Left lung (tissue), 10 donors: ENCODE results near the gene MSGN1. TPM values are rescaled to one million over a fixed set of nuclear protein-coding genes. Genes with fewer than 3 reads are reported as not detected.
A peak's percentile ranks its signal among the peaks of the same experiment; 100 is the strongest.

ENCODE experiments used
- ATAC-seq: fragments of 200-7000 bp; cut with Tn5 transposase; one replicate; pipeline ENCODE4 v1.9.1; 2020; ENCODE audit warnings: moderate library complexity
- DNase-seq, 4 donors: peaks; one replicate each; pipeline ENCODE4 v3.0.0-alpha.2; 2013 to 2020
- H3K27ac ChIP-seq, 2 donors: fragments of 200-600 bp; sonication (generic) in 1 of 2; one replicate each; pipeline versions ENCODE4 v1.5.0 to v1.8.0; 2020 to 2021
- H3K27me3 ChIP-seq, 2 donors: fragments of 200-600 bp; sonication (generic) in 1 of 2; one replicate each; pipeline versions ENCODE4 v1.5.0 to v1.8.0; 2020 to 2021
- H3K36me3 ChIP-seq, 2 donors: fragments of 200-600 bp; sonication (generic) in 1 of 2; one replicate each; pipeline versions ENCODE4 v1.5.0 to v1.8.0; 2020 to 2021
- H3K4me1 ChIP-seq, 2 donors: fragments of 200-600 bp; one replicate each; pipeline ENCODE4 v1.8.0; 2021
- H3K4me3 ChIP-seq, 2 donors: fragments of 200-600 bp; sonication (generic) in 1 of 2; one replicate each; pipeline versions ENCODE4 v1.5.0 to v1.8.0; 2020 to 2021; ENCODE audit warnings: mild to moderate bottlenecking in 1 of 2
- H3K9me3 ChIP-seq, 2 donors: fragments of 200-600 bp; sonication (generic) in 1 of 2; one replicate each; pipeline versions ENCODE4 v1.5.0 to v1.8.0; 2020 to 2021
- intact Hi-C, 2 donors: fragments of 100-400 bp; cut with DNase I; formaldehyde crosslinking; loops; one replicate each; pipeline versions ENCODE4 v1.11.2 to v1.14.2; 2022
- polyA plus RNA-seq, 6 donors: library from polyadenylated mRNA; unstranded; fragments of 120-200 nt; gene quantifications; one replicate each; pipeline ENCODE4 v1.2.1, GENCODE V29; 2013; ENCODE audit not compliant: insufficient read length in 6 of 6
- total RNA-seq, 2 donors: library from RNA; stranded (reverse); fragmentation: NEBNext Ultra II Directional; extraction: Animal tissue kit (Norgen Biotek cat#: 25700); gene quantifications; one replicate each; pipeline ENCODE4 v1.2.1, GENCODE V29; 2021
- TF ChIP-seq, protein P1 (sequence below), 2 donors: fragments of 200-600 bp; sonication (generic) in 1 of 2; IDR thresholded peaks; one replicate each; pipeline versions ENCODE4 v1.5.0 to v1.8.0; 2021; ENCODE audit warnings: antibody characterized with exemption in 2 of 2
- donor health status: DM: no; HTN: yes; CAD: no.
- donor health status: DM: no; HTN: no; CAD: no.

Gene MSGN1
- total and polyA plus RNA-seq, 8 donors = not detected

DNA sequence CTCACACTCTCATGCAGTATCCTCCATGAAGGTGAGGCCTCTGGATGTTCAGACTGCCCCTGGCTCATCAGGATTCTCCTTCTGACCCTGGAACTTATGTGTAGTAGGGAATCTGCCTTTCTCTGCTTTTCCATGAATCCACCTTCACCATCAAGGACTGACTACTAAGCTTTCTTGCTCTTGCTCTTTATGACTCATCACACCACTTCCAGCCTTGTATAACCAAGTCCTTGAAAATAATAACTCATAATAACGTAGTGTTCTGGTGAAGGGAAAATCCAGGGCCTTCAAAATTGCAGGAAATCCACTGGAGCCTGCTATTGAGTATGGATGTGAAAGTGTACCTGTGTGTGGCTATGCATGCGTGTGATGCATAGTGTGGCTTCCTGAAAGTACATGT is 50.9 kb downstream of the MSGN1 start:
- intact Hi-C loops = no loop called here
- TF ChIP-seq, protein P1, sequence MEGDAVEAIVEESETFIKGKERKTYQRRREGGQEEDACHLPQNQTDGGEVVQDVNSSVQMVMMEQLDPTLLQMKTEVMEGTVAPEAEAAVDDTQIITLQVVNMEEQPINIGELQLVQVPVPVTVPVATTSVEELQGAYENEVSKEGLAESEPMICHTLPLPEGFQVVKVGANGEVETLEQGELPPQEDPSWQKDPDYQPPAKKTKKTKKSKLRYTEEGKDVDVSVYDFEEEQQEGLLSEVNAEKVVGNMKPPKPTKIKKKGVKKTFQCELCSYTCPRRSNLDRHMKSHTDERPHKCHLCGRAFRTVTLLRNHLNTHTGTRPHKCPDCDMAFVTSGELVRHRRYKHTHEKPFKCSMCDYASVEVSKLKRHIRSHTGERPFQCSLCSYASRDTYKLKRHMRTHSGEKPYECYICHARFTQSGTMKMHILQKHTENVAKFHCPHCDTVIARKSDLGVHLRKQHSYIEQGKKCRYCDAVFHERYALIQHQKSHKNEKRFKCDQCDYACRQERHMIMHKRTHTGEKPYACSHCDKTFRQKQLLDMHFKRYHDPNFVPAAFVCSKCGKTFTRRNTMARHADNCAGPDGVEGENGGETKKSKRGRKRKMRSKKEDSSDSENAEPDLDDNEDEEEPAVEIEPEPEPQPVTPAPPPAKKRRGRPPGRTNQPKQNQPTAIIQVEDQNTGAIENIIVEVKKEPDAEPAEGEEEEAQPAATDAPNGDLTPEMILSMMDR (IDR thresholded peaks at IDR 0.05) = no peak
- H3K27ac ChIP-seq = no peak overlapping the region
- no peak overlapping the region for H3K4me3 ChIP-seq
- H3K36me3 ChIP-seq = no peaks in the 10 kb centered on the region
- H3K27me3 ChIP-seq = no peaks in the 10 kb centered on the region
- H3K9me3 ChIP-seq = no peaks in the 10 kb centered on the region
- DNase-seq (no peak), ATAC-seq (peak; percentile 69)
- no peaks in the 10 kb centered on the region for H3K4me1 ChIP-seq

Other genes with a start within 250 kb of the MSGN1 start
- 10 to 100 TPM; 18.5 to 19.9 TPM for gene SMC6, start 62.6 kb upstream of the MSGN1 start, total RNA-seq
- 10 to 100 TPM; 45.3 to 68.3 (median 54.5) TPM for gene SMC6, start 62.6 kb upstream of the MSGN1 start, polyA plus RNA-seq
- gene GEN1, start 62.3 kb upstream of the MSGN1 start, total RNA-seq = 1 to 10 TPM; 7.5 to 9.6 TPM
- 10 to 100 TPM; 15.2 to 31.4 (median 20.1) TPM for gene GEN1, start 62.3 kb upstream of the MSGN1 start, polyA plus RNA-seq
- gene KCNS3, start 62.2 kb downstream of the MSGN1 start, total RNA-seq = 10 to 100 TPM; 23.0 to 48.2 TPM
- 10 to 100 TPM; 27.6 to 39.9 (median 31.0) TPM for gene KCNS3, start 62.2 kb downstream of the MSGN1 start, polyA plus RNA-seq